Sigmoid colon (tissue), 4 donors: ENCODE data around the gene NT5DC3.

Experiments
- EP300 ChIP-seq, 4 donors: sonication (generic); formaldehyde crosslinking; IDR thresholded peaks; one replicate each; pipeline ENCODE4 v1.6.1; 2017; ENCODE audit warnings: antibody characterized with exemption in 4 of 4
- POLR2A ChIP-seq, 2 donors: fragments of 450-650 bp; IDR thresholded peaks; one replicate each; pipeline ENCODE4 v1.6.1; 2016; ENCODE audit warnings: antibody characterized with exemption in 2 of 2, mild to moderate bottlenecking in 2 of 2, moderate library complexity in 2 of 2
- TF ChIP-seq, protein P1 (sequence below), 4 experiments: fragments of 450-650 bp in 3 of 4; fragments of 200-600 bp in 1 of 4; IDR thresholded peaks; one replicate each; pipeline ENCODE4 v1.5.1; 2016 to 2019; ENCODE audit warnings: antibody characterized with exemption in 4 of 4, mild to moderate bottlenecking in 3 of 4, moderate library complexity in 2 of 4

DNA sequence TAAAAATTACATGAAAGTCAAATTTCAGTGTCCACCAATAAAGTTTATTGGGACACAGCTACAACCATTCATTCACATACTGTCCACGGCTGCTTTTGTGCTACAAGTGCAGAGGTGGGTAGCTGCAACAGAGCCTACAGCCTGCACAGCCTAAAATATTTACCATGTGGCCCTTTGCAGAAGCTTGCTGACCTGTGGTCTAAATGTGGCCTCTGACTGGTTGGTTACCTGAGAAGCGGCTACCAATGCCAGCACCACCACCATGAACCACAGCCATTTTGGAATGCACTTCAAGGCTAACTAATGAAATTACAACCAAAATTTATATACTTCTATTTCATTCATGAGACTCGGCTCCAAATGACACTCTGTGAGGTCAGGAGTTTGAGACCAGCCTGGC is 58.6 kb downstream of the NT5DC3 start:
- TF ChIP-seq, protein P1, sequence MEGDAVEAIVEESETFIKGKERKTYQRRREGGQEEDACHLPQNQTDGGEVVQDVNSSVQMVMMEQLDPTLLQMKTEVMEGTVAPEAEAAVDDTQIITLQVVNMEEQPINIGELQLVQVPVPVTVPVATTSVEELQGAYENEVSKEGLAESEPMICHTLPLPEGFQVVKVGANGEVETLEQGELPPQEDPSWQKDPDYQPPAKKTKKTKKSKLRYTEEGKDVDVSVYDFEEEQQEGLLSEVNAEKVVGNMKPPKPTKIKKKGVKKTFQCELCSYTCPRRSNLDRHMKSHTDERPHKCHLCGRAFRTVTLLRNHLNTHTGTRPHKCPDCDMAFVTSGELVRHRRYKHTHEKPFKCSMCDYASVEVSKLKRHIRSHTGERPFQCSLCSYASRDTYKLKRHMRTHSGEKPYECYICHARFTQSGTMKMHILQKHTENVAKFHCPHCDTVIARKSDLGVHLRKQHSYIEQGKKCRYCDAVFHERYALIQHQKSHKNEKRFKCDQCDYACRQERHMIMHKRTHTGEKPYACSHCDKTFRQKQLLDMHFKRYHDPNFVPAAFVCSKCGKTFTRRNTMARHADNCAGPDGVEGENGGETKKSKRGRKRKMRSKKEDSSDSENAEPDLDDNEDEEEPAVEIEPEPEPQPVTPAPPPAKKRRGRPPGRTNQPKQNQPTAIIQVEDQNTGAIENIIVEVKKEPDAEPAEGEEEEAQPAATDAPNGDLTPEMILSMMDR (IDR thresholded peaks at IDR 0.05) = no peak
- TF ChIP-seq POLR2A (IDR thresholded peaks at IDR 0.05) (no peak), EP300 (IDR thresholded peaks at IDR 0.05) (no peak)
